ENCODE measurements around the gene SCN5A.

SCN5A gene

DNA sequence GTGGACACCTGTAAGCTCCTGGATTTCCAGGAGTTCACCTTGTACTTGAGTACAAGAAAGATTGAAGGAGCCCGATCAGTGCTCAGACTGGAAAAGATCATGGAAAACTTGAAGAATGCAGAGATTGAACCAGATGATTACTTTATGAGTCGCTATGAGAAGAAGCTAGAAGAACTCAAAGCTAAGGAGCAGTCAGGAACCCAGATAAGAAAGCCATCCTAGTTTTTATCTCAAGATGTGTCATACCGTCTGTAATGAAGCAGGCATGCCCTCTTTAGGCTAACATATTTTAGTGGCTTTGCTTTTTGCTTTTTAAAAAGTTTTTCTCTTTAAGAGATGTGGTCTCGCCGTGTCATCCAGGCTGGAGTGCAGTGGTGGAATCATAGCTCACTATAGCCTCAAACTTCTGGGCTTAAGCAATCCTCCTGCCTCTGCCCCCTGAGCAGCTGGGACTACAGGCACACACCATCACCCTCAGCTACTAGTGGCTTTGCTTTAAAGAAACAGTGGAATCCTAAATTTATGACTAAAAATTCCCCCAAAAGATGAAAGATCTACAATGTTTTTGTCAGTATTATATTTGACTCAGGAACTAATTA is 125.2 kb downstream of the SCN5A start:
- no peak overlapping the region for H3K4me3 ChIP-seq (ENCODE audit: low read depth, low read length)
- no peak for DNase-seq (ENCODE audit: low read depth)
- TF ChIP-seq, protein P1, sequence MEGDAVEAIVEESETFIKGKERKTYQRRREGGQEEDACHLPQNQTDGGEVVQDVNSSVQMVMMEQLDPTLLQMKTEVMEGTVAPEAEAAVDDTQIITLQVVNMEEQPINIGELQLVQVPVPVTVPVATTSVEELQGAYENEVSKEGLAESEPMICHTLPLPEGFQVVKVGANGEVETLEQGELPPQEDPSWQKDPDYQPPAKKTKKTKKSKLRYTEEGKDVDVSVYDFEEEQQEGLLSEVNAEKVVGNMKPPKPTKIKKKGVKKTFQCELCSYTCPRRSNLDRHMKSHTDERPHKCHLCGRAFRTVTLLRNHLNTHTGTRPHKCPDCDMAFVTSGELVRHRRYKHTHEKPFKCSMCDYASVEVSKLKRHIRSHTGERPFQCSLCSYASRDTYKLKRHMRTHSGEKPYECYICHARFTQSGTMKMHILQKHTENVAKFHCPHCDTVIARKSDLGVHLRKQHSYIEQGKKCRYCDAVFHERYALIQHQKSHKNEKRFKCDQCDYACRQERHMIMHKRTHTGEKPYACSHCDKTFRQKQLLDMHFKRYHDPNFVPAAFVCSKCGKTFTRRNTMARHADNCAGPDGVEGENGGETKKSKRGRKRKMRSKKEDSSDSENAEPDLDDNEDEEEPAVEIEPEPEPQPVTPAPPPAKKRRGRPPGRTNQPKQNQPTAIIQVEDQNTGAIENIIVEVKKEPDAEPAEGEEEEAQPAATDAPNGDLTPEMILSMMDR (IDR thresholded peaks at IDR 0.05; ENCODE audit: low read depth, low read length) = no peak
- TF ChIP-seq, protein P2, sequence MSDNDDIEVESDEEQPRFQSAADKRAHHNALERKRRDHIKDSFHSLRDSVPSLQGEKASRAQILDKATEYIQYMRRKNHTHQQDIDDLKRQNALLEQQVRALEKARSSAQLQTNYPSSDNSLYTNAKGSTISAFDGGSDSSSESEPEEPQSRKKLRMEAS (IDR thresholded peaks at IDR 0.05; ENCODE audit: low read depth, low read length) = no peak
- TF ChIP-seq POLR2A (IDR thresholded peaks at IDR 0.05; ENCODE audit: extremely low read depth, insufficient read length) (no peak), MYC (IDR thresholded peaks at IDR 0.05; ENCODE audit: low read depth, low read length) (no peak)

DNA sequence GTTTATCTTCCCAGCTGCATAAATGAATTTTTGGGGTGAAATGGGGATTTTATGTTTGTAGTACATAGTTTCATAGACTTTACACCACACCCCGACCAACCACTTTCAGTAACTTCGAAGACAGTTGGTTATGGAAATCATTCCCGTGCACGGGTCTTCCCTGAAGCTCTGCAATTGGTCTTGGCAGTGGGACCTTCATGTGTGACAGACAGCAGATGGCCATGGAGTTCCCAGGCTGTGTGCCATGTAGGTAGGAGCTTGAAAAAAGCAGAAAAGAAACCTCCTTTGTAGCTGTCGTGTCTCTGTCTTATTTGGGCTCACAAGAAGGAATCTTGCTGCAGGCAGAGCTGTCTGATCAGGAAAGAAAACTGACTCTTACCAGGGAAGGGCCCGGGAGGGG is 127.5 kb downstream of the SCN5A start:
- H3K4me3 ChIP-seq (ENCODE audit: low read depth, low read length) = no peak overlapping the region
- DNase-seq (ENCODE audit: low read depth) = no peak
- TF ChIP-seq MYC (IDR thresholded peaks at IDR 0.05; ENCODE audit: low read depth, low read length) = no peak
- no peak for TF ChIP-seq POLR2A (IDR thresholded peaks at IDR 0.05; ENCODE audit: extremely low read depth, insufficient read length)
- TF ChIP-seq, protein P1 (IDR thresholded peaks at IDR 0.05; ENCODE audit: low read depth, low read length) = no peak
- TF ChIP-seq, protein P2 (IDR thresholded peaks at IDR 0.05; ENCODE audit: low read depth, low read length) = no peak

GRCh38 chr3:38521391-38521987 is 128.0 kb downstream of the SCN5A start:
- TF ChIP-seq, protein P1 (IDR thresholded peaks at IDR 0.05; ENCODE audit: low read depth, low read length) = peak; percentile 86
- TF ChIP-seq, protein P2 (IDR thresholded peaks at IDR 0.05; ENCODE audit: low read depth, low read length) = 0 out of 2 replicates have a peak, but pooled peaks have one; percentile 2
- TF ChIP-seq POLR2A (IDR thresholded peaks at IDR 0.05; ENCODE audit: extremely low read depth, insufficient read length) (no peak), MYC (IDR thresholded peaks at IDR 0.05; ENCODE audit: low read depth, low read length) (no peak)
- H3K4me3 ChIP-seq (ENCODE audit: low read depth, low read length) = no peak overlapping the region
- DNase-seq (ENCODE audit: low read depth) = peak; percentile 73

DNA sequence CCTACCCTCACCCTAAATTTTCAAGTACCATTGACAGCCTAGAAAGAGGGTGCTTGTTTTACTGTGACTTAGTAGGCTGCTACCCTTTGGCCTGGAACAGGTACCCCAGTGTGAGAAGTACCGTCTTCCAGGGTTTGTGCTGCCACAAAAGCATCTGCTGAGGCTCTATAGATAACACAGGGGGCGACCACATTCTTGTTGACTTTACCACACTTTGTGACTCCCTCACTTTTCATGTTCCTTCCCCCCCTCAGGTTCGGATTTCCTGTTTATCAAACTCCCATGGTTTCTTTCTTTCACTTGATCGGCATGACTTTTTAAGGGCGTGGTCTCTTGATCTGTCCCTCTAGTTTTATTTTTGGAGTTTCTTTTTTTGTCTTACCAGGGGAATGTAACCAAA is 129.8 kb downstream of the SCN5A start:
- DNase-seq (ENCODE audit: low read depth) = no peak
- no peak overlapping the region for H3K4me3 ChIP-seq (ENCODE audit: low read depth, low read length)
- TF ChIP-seq MYC (IDR thresholded peaks at IDR 0.05; ENCODE audit: low read depth, low read length) (no peak), POLR2A (IDR thresholded peaks at IDR 0.05; ENCODE audit: extremely low read depth, insufficient read length) (no peak)
- TF ChIP-seq, protein P1 (IDR thresholded peaks at IDR 0.05; ENCODE audit: low read depth, low read length) = no peak
- TF ChIP-seq, protein P2 (IDR thresholded peaks at IDR 0.05; ENCODE audit: low read depth, low read length) = no peak

GRCh38 chr3:38519000-38519399 is 130.5 kb downstream of the SCN5A start:
- no peak for DNase-seq (ENCODE audit: low read depth)
- H3K4me3 ChIP-seq (ENCODE audit: low read depth, low read length) = no peak overlapping the region
- no peak for TF ChIP-seq POLR2A (IDR thresholded peaks at IDR 0.05; ENCODE audit: extremely low read depth, insufficient read length)
- TF ChIP-seq, protein P2 (IDR thresholded peaks at IDR 0.05; ENCODE audit: low read depth, low read length) = no peak
- TF ChIP-seq, protein P1 (IDR thresholded peaks at IDR 0.05; ENCODE audit: low read depth, low read length) = no peak
- TF ChIP-seq MYC (IDR thresholded peaks at IDR 0.05; ENCODE audit: low read depth, low read length) = no peak
